Sigmoid colon (tissue), 4 donors: ENCODE data around the gene PRKCB.

Experiments used
- POLR2AphosphoS5 ChIP-seq, 4 donors: sonication (generic); formaldehyde crosslinking; IDR thresholded peaks; one replicate each; pipeline ENCODE4 v1.6.1; 2017; ENCODE audit warnings: antibody characterized with exemption in 4 of 4
- TF ChIP-seq, protein P1 (sequence below), 4 experiments: fragments of 450-650 bp in 3 of 4; fragments of 200-600 bp in 1 of 4; IDR thresholded peaks; one replicate each; pipeline ENCODE4 v1.5.1; 2016 to 2019; ENCODE audit warnings: antibody characterized with exemption in 4 of 4, mild to moderate bottlenecking in 3 of 4, moderate library complexity in 2 of 4

- TF ChIP-seq, protein P1, sequence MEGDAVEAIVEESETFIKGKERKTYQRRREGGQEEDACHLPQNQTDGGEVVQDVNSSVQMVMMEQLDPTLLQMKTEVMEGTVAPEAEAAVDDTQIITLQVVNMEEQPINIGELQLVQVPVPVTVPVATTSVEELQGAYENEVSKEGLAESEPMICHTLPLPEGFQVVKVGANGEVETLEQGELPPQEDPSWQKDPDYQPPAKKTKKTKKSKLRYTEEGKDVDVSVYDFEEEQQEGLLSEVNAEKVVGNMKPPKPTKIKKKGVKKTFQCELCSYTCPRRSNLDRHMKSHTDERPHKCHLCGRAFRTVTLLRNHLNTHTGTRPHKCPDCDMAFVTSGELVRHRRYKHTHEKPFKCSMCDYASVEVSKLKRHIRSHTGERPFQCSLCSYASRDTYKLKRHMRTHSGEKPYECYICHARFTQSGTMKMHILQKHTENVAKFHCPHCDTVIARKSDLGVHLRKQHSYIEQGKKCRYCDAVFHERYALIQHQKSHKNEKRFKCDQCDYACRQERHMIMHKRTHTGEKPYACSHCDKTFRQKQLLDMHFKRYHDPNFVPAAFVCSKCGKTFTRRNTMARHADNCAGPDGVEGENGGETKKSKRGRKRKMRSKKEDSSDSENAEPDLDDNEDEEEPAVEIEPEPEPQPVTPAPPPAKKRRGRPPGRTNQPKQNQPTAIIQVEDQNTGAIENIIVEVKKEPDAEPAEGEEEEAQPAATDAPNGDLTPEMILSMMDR (IDR thresholded peaks at IDR 0.05): no peak
- TF ChIP-seq POLR2AphosphoS5 (IDR thresholded peaks at IDR 0.05): no peak
Measured at GRCh38 chr16:23859713-23860269, 24.0 kb downstream of the PRKCB start.
